PC-9 (cell line): ENCODE data around the gene MRC2. TPM values are rescaled to one million over a fixed set of nuclear protein-coding genes. Genes with fewer than 3 reads are reported as not detected.
"Not testable (repeated sequence)": the region's sequence is repeated elsewhere in the genome, so short reads cannot be mapped to it uniquely, and the experiment has no call there.

ENCODE experiments used
- BruUV-seq: library from RNA; stranded (reverse); fragments of 400-500 nt; replicated peaks from 2 replicates; lab custom pipeline; 2021; lab: Mats Ljungman, UMichigan
- CTCF ChIA-PET: fragments of 300-600 bp; sonication (Branson Sonifier 250); formaldehyde crosslinking; loops from one replicate; lab custom pipeline; 2022; ENCODE audit warnings: antibody characterized with exemption; lab: Charles Lee
- POLR2A ChIA-PET: fragments of 300-600 bp; sonication (Branson Sonifier 250); formaldehyde crosslinking; loops from one replicate; lab custom pipeline; 2022; ENCODE audit warnings: antibody characterized with exemption; ENCODE audit not compliant: unreplicated experiment; lab: Charles Lee
- DNase-seq, 2 experiments: peaks; one replicate each; pipeline versions ENCODE4 v3.0.0 to v3.0.0-alpha.2; 2015 to 2022; ENCODE audit warnings: mixed read lengths in 1 of 2
- H2AFZ ChIP-seq: fragments of 200-600 bp; sonication (generic); 2 replicates; pipeline ENCODE4 v1.8.1; 2017; ENCODE audit warnings: antibody characterized with exemption
- H3F3A ChIP-seq: fragments of 200-600 bp; sonication (generic); 2 replicates; pipeline ENCODE4 v1.8.1; 2017; ENCODE audit warnings: antibody characterized with exemption, mild to moderate bottlenecking, low read depth; ENCODE audit not compliant: insufficient read depth
- H3K27ac ChIP-seq: fragments of 200-600 bp; sonication (generic); 2 replicates; pipeline ENCODE4 v1.6.1; 2016; ENCODE audit warnings: mixed run types
- H3K27me3 ChIP-seq: fragments of 200-600 bp; sonication (generic); 2 replicates; pipeline ENCODE4 v1.6.1; 2016; ENCODE audit warnings: low read depth, mixed run types; ENCODE audit not compliant: insufficient read depth
- H3K36me3 ChIP-seq: fragments of 200-600 bp; sonication (generic); 2 replicates; pipeline ENCODE4 v1.6.1; 2016; ENCODE audit warnings: low read depth, mixed run types
- H3K4me1 ChIP-seq: fragments of 200-600 bp; sonication (generic); replicated peaks from 2 replicates; pipeline ENCODE4 v1.6.1; 2016; ENCODE audit warnings: mixed run types; ENCODE audit not compliant: insufficient read depth
- H3K4me2 ChIP-seq: fragments of 200-600 bp; sonication (generic); 2 replicates; pipeline ENCODE4 v1.6.1; 2017; ENCODE audit warnings: mixed run types
- H3K4me3 ChIP-seq: fragments of 200-600 bp; sonication (generic); 2 replicates; pipeline ENCODE4 v1.6.1; 2016; ENCODE audit warnings: mixed run types
- H3K79me2 ChIP-seq: fragments of 200-600 bp; sonication (generic); 2 replicates; pipeline ENCODE4 v1.6.1; 2017; ENCODE audit warnings: low read depth, mixed run types
- H3K9me2 ChIP-seq: fragments of 200-600 bp; sonication (generic); 2 replicates; pipeline ENCODE4 v1.8.1; 2017; ENCODE audit warnings: mild to moderate bottlenecking; ENCODE audit not compliant: insufficient read depth
- H3K9me3 ChIP-seq: fragments of 200-600 bp; sonication (generic); 2 replicates; pipeline ENCODE4 v1.8.1; 2016; ENCODE audit warnings: low read depth; ENCODE audit not compliant: insufficient read depth
- H4K20me1 ChIP-seq: fragments of 200-600 bp; sonication (generic); 2 replicates; pipeline ENCODE4 v1.8.1; 2017; ENCODE audit not compliant: insufficient read depth
- CTCF ChIP-seq: fragments of 200-600 bp; sonication (generic); conservative IDR thresholded peaks from 2 replicates; pipeline ENCODE4 v1.6.1; 2017; ENCODE audit warnings: mixed run types, antibody characterized with exemption, mild to moderate bottlenecking, moderate library complexity
- EZH2 ChIP-seq: fragments of 200-600 bp; sonication (generic); IDR thresholded peaks from 2 replicates; pipeline ENCODE4 v1.8.0; 2017; ENCODE audit warnings: antibody characterized with exemption, low read depth
- intact Hi-C: fragments of 100-400 bp; cut with micrococcal nuclease; formaldehyde crosslinking; loops from one replicate; pipeline ENCODE4 v1.10.0; 2022; ENCODE audit not compliant: unreplicated experiment
- total RNA-seq: library from RNA; stranded (reverse); gene quantifications from 2 replicates; pipeline ENCODE4 v1.2.3, GENCODE V29; 2021

The MRC2 gene
- total RNA-seq, 1 experiment from 2014 or later = 1.0 TPM

GRCh38 chr17:62689441-62690167, 62.1 kb downstream of the MRC2 start:
- BruUV-seq = no TSS peak
- POLR2A ChIA-PET = no interaction called here
- CTCF ChIA-PET = no interaction called here
- no peak overlapping the region for H3K4me3 ChIP-seq
- no peak for DNase-seq
- no peaks in the 10 kb centered on the region for H3K9me3 ChIP-seq
- peaks cover 11% of the 10 kb centered on the region for H3K4me1 ChIP-seq
- no peaks in the 10 kb centered on the region for H3K79me2 ChIP-seq
- no peaks in the 10 kb centered on the region for H4K20me1 ChIP-seq
- H3K27ac ChIP-seq = no peak overlapping the region
- H3K4me2 ChIP-seq = no peak overlapping the region
- H3K9me2 ChIP-seq = no peaks in the 10 kb centered on the region
- no peak overlapping the region for H2AFZ ChIP-seq
- no peaks in the 10 kb centered on the region for H3F3A ChIP-seq
- H3K27me3 ChIP-seq = no peaks in the 10 kb centered on the region
- TF ChIP-seq CTCF = no peak
- TF ChIP-seq EZH2 = no peak
- H3K36me3 ChIP-seq = no peaks in the 10 kb centered on the region
- intact Hi-C loops = no loop called here

- no peak for DNase-seq
- H3K4me2 ChIP-seq = no peak overlapping the region
- no peaks in the 10 kb centered on the region for H4K20me1 ChIP-seq
- intact Hi-C loops = no loop called here
- H3K4me1 ChIP-seq = peaks cover 14% of the 10 kb centered on the region
- CTCF ChIA-PET = no interaction called here
- H3K79me2 ChIP-seq = no peaks in the 10 kb centered on the region
- H3K27me3 ChIP-seq = no peaks in the 10 kb centered on the region
- POLR2A ChIA-PET = no interaction called here
- no peaks in the 10 kb centered on the region for H3F3A ChIP-seq
- no peaks in the 10 kb centered on the region for H3K36me3 ChIP-seq
- H3K9me3 ChIP-seq = no peaks in the 10 kb centered on the region
- no peaks in the 10 kb centered on the region for H3K9me2 ChIP-seq
- BruUV-seq = no TSS peak
- no peak for TF ChIP-seq CTCF
- TF ChIP-seq EZH2 = no peak
- H2AFZ ChIP-seq = no peak overlapping the region
- H3K4me3 ChIP-seq = no peak overlapping the region
- no peak overlapping the region for H3K27ac ChIP-seq
These were observed 62.9 kb downstream of the MRC2 start for GRCh38 chr17:62690168-62690897.

DNA sequence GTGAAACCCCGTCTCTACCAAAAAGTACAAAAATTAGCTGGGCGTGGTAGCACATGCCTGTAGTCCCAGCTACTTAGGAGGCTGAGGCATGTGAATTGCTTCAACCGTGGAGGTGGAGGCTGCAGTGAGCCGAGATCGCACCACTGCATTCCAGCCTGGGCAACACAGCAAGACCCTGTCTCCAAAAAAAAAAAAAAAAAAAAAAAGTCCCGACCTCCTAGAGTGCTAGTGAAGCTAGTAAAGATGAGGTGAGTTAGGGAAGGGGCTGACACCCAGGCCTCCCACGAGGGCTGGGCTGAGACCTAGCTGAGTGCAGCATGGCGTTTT, 64.1 kb downstream of the MRC2 start:
- CTCF ChIA-PET, H3F3A ChIP-seq, DNase-seq, H3K27ac ChIP-seq, H3K9me3 ChIP-seq, H3K36me3 ChIP-seq, intact Hi-C loops, H3K27me3 ChIP-seq, H4K20me1 ChIP-seq, H3K9me2 ChIP-seq, BruUV-seq, H3K4me3 ChIP-seq, H2AFZ ChIP-seq, H3K4me2 ChIP-seq, H3K79me2 ChIP-seq, POLR2A ChIA-PET: not testable (repeated sequence)
- peaks cover 14% of the 10 kb centered on the region for H3K4me1 ChIP-seq
